KG1 (cell line): Measurements from ENCODE around the gene MRPS25.

Source experiments
- DNase-seq: peaks from one replicate; lab custom pipeline; 2025; lab: John Stamatoyannopoulos, UW

Gene MRPS25

DNA sequence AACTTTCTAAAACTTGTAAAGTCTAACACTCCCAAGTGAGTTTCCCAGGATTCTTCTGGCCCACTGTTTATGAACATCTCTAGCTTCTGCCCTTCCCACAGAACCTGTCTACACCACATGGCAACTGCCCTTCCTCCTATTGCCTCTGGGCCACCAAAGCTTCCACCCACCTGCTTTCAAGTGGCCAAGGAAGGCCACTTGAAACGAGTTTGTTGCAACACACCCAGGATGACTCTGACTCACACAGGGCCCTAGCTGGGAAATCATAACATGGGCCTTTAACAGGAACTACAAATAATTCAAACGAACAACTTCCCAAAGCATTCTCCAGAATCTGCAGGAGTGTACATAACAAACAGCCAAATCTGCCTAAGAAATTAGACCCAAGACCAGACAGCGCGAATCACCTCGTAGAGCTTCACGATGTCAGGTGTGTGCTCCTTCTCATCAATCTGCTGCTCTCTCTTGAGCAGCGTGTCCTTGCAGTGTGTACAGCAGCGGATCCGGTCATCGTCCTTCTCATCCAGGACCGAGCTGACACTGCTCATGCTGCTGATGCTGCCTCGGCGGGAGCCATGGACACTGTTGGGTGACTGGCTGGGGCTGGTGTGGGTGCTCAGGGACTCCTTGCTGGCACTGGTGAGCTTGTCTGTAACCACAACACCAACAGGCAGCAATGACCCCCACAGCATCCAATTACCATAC is 17.0 kb upstream of the MRPS25 start:
- DNase-seq = no peak

DNA sequence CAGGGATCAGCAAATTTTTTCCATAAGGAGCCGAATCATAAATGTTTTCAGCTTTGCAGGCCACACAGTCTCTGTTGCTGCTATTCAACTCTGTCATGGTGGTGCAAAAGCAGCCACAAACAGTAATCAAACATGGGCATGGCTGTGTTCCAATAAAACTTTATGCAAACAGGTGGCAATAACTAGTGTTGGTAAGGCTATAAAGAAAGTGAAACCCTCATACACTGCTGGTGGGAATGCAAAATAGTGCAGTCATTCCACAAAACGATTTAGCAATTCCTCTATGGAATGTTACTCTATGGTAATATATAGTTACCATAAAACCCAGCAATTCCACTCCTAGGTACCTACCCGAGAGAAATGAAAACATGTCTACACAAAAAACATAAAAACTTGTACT is 14.0 kb upstream of the MRPS25 start:
- no peak for DNase-seq

DNA sequence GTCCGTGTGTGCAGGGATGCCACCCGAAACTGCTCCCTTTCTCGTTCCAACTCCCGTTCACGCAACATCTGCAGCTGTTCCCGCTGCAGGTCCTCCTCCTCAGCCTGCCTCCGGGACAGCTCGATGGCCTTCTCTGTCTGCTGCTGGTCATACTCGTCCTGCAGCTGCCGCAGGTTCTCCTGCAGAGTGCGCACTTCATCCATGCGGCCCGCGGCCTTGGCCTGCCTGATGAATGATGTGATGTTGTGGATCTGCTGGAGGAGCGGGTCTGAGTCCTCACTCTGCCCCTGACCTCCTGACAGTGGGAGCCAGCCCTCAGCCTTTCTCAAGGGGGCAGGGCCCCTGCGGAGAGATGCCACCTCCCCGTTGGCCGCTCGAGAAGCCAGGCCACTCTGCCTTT is 9.4 kb upstream of the MRPS25 start:
- DNase-seq = no peak

DNA sequence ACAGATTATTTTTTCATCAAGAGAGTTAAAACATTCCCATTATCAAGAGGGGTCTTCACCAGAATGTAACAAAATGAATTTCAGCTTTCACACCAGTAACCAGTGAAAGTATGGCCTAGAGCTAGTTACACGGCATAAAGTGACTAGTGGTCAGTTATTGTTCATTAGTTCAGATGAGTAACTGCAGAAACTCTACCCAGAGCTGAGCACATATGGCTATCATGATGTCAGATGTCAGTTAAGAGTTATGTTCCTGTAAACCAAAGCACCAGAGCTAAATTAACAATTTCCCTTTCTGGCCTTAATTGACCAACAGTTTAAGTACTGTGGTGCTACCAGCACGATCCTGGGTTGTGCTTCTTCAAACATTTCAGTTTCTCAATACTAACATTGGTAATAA is 6.6 kb upstream of the MRPS25 start:
- DNase-seq = no peak

DNA sequence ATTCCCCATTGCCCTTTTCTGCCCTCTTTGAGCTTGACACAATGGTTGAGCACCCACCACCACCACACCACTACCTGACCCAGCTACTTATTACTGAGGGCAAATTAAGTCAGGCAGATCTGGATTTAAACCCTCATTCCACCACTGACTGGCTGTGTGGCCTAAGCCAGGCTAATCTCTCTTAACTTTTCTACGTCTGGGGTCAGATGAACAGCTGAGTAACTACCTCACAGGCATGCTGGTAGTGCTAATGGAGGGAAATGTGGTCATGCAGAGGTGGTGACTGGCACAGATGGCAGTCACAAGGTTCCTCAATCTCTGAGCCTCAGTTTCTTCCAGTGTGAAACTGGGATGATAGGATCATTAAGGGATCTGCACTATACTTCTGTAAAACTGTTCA is 4.3 kb upstream of the MRPS25 start:
- DNase-seq = no peak

DNA sequence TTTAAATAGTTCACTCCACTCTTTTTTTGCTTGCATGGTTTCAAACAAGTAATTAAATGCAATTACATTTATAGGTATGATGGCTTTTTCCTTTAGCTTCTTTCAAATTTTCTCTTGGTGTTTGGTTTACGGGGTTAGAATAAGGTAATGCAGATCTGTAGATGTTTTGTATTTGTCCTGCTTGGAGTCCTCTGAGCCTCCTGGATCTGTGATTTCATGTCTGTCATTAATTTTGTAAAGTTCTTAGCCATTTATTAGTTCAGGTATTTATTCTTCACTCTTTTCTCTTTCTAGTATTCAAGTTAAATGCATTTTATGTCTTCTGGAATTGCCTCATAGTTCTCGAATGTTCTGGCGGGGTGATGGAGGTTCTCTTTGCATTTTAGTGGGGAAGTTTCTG is 1.4 kb upstream of the MRPS25 start:
- no peak for DNase-seq

DNA sequence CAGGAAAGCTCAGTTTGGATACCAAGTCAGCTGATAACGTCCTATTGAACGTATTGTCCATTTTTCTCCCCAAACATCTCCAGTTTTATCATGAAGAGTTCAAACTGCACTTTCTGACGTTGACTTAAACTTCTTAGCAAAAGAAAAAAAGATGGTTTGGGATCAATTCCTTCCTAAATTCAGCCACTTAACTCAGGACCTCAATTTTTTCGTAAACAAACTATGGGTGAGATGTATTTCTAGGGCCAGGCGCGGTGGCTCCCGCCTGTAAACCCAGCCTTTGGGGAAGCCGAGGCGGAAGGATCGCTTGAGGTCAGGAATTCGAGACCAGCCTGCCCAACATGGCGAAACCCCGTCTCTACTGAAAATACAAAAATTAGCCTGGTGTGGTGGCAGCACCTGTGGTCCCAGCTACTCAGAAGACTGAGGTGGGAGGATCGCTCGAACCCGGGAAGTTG is 464 bp upstream of the MRPS25 start:
- DNase-seq = no peak

DNA sequence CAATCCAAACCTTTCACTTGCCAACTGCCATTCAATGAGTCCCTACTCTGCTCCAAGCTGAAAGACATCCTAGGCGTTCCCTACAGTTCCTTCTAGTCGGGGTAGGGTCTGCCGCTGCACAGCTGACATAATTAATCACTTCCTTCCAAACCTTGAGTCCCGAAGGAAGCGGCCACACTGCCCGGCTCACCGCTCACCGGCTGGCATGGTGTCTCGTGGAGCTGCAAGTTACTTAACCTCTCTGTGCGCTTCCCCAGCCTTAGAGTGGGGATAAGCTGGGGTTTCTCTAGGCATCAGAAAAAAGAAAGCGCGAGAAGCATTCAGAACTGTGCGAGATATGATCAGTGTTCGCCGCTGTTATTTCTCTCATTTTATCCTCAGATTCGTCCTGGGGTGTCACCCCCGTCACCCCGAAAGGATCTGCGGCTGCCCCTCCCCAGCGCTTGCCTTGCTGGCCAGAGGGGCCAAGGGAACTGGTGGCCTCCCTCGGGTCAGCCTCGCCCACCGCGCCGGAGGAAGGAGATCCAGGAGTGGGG is 748 bp downstream of the MRPS25 start:
- no peak for DNase-seq

DNA sequence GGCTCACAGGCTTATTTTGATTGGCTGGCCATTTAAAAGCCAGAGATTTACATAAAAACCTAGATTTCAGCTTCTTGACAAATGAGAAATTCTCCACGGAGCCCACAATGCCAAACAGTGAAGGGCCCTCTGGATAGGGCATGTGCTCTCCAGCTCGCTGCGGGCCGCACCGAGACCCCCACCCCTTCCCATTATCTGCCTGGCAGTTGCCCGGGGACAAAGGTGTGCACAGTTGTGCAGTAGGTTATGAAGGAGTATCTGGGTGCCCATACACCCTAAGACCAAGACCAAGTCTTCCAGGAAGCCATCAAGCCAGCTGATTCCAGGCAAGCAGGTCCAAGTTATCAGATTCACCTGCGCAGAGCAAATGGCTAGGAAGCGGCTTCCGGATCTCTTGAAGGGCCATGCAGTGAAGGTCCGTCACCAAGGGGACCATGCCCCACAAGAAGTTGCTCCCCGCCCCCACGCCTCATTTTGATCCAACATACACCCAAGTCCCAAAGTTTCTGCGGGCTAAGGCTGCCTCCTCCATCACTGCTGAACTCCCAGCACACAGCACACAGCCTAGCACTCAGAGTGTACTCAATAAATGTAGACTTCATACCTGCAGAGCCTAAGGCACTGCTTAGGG is 1.3 kb downstream of the MRPS25 start:
- no peak for DNase-seq

DNA sequence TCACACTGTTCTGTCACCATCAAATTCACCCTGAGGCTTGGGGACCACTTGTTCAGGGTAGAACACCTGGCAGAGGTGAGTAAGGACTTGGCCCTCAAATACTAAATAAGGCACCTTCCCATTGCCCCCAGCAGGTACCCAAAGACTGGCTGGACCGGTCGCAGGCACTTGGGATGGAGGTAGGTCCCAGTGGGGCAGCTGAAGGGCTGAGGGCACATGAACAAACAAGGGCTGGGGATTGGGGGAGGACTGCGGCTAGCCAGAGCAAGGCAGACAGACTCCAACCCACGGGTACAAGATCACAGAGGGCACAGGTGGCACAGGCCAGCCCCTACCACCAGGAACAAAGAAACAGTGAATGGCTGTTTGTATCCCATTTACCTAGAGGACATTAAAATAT is 1.9 kb downstream of the MRPS25 start:
- DNase-seq = no peak

DNA sequence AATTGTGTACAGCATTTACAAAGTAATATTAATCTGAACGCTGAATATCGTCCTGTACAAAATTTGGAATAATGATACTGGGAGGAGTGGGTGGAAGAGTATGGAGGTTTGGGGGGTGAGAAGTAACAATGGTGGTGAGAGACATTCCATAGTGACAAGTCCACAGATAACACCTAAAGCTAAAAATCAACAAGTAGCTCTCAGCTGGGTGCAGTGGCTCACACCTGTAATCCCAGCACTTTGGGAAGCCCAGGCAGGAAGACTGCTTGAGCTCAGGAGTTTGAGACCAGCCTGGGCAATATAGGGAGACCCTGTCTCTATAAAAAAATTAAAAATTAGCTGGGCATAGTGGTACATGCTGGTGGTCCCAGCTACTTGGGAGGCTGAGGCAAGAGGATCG is 5.1 kb downstream of the MRPS25 start:
- no peak for DNase-seq

DNA sequence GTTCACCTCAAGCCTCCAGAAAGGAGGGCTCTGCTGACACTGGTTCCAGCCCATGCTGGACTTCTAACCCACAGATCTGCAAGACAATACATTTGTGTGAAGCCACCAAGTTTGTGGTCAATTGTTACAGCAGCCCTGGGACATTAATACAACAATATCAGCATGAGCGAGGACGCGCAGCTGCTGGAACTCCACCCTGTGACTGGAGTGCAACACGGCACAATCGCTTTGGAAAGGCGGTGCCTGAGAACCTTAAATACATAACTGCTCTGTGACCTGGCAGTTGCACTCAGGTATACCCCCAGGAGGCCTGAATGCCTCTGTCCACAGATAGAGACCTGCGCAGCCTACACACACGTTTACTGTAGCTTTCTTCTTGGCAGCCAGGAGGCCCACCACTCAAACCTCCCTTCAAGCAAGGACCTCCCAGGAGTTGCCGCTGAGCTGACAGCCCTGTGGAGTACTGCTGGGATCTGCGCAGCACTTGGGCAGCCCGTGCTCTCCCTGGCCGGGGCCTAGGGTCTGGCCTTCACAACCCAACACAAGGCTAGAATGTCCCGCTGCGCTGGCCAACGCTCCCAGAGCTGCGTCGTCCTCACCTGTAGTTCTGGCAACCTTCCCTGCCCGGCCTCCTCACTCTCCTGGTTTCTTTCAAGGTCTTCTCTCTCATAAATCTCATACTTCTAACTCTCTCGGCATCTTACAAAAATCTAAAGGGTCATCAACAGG is 8.3 kb downstream of the MRPS25 start:
- DNase-seq = no peak

DNA sequence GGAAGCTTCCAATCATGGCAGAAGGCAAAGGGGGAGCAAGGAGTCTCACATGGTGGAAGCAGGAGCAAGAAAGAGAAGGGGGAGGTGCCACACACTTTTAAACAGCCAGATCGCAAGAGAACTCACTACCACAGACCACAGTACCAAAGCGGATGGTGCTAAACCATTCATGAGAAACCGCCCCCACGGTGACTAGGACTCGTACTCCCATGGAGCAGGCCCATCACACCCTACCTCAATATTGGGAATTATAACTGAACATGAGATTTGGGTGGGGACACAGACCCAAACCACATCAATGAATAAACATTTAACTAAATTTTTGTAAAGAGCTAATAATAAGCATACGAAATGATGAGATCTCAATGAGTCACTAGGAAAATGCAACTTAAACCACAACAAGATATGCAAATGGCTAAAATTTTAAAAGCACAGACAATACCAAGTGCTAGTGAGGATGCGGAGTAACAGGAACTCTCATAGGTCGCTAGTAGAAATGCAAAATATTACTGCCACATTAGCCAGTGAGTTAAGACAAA is 10.0 kb downstream of the MRPS25 start:
- no peak for DNase-seq

DNA sequence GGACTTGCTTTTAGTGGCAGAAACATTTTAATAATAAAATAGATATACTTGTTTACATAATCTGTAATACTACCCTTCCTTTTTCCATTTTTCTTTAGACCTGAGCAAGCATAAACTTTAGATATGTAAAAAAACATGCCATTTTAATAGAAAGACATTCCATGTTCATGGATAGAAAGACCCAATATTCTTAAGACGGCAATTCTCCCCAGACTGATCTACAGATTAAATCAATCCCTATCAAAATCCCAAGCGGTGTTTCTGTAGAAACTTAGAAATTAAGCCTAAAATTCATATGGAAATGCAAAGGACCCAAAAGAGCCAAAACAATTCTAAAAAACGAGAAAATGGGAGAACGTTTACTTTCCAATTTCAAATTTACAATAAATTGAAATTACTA is 11.6 kb downstream of the MRPS25 start:
- DNase-seq = no peak

DNA sequence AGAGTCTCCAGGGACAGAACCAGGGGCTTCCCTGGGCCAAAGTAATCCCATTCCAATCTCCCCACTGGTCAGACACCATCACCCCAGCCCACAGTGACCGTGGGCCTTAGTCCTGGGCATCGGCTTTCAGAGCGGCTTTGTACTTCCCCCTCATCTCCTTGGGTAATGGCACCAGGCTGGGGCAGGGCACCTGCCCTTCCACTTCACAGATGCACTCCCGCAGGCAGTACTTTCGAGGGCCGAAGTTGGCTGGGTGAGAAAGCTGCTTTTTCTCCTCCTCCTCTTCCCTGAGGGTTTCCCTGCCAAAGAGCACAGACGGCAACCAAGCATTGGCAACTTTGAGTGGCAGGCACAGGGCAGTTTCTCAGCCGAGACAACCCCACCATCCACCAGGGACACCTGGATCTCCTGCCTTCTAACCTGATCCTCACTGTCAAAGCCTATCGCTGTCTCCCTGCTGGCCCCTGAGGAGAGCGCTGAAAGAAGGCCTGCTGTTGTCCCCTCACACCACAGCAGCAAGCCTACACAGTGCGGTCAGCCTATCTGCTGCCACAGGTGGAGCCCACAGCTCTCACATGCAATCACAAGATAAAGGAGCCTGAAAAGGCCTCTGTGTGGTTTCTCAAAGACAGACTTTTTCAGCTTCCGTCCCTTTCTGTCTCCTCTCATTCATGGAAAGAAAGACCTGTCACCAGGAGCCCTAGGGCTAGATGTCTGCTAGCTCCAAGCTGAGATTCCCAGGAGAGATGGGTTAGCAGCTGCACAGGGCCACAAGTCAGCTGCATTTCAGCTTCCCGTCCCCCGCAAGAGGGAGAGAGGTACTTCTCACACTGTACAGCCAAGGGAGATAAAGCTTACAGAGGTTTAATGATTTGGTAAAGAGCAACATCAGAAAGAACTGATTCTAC is 12.5 kb downstream of the MRPS25 start:
- no peak for DNase-seq

DNA sequence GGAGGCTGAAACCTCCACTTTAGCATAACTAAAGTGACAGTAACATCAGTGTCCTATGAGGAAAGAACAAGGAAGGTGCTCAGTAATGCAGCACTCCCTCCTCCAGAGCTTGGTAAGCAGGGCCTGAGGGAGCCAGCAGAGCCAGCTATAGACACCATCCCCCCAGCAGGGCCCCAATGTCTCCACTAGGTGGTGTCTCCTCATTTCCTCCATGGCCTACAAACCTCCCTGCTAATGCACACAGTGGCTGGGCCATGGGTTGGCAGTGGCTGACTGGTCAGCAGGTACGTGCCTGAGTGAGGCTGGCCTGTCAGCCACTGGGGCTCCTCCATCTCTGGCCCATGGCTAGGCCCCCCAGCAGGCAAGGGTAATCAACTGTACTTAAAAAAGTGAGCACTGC is 13.6 kb downstream of the MRPS25 start:
- peak; percentile 6 for DNase-seq

DNA sequence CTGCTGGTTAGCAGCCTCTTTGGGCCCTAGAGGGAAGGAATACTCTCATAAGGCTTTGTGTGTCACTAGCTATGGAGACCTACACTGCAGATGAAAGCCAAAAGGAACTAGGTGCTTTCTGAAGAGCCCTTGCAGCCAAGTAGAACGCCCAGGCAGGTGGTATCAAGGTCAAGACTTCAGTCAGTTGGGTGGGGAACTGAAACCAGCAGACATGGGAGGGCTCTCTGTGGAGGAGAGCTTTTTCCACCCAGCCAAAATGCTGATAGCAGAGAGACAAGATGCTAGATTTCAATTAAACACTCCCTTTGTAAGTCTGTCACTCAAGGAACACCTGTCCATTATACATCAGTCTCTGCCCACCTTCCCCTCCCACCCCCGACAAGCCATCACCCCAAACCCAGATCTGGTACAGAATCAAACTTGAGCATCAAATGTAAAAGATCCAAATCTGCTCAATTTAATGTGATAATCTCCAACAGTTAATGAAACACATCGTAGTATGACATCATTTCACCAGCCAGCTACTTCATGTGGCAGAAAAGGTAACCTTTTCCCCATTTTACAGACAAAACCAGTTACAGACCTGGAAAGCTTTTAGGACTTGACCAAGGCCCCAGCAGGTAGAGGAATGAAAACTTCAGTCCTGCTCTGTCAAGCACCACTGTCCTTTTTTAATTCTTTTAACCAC is 14.6 kb downstream of the MRPS25 start:
- DNase-seq = no peak

DNA sequence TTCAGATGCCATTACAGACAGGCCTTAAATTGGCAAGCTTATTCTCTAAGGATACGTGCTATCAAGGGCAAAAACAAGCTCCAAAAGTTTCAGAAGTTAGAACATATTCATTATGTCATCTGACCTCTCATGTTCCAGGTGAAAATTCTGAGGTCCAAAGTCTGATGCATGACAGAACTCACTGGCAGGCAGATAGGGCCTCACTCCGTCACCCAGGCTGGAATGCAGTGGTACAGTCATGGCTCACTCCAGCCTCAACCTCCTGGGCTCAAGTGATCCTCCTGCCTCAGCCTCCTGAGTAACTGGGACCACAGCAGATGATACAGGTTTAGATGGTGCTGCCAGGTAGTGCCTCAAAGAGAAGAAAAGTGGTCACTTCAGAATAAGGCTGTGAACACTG is 15.5 kb downstream of the MRPS25 start:
- no peak for DNase-seq

DNA sequence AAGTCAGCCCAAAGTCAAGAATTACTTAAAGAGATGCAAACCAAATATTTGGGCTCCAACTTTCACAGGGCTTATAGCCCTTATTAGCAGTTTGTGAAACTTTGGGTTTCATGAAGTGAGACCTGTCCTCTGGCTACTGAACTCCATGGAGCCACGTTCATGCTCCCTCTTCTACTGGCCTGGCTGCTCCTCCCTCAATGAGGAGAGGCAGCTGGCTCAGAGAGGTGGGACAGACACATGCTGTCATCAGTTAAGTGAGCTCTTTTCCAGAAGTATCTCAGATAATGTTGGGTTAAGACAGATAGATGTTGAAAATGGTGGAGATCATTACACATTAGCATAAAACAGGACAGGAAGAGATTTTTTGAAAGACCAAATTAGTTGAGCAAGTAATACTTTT is 19.4 kb downstream of the MRPS25 start:
- DNase-seq = no peak

DNA sequence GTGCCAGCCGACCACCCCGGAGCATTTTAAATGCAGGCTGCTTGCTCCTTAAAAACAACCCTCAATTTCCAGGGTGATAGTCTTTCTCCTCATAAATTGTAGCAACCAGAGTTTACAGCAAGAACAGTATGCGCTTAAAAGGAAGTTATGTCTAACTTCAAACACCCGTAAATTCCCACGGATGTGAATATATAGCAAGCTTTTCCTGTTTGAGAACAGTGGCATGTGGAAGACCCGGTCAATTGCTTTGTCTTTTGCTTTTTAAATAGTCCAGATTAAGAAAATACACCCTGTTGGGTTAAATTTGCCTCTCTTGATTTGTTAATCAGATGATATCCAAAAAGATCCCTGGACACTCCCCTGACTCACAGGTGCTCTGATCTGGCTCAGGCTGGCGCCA is 20.8 kb downstream of the MRPS25 start:
- DNase-seq = no peak
